ENCODE data around the gene ANKFN1. TPM values are rescaled to one million over a fixed set of nuclear protein-coding genes. Genes with fewer than 3 reads are reported as not detected.

The ANKFN1 gene
- total RNA-seq, 1 experiment from 2014 or later, result not detected

GRCh38 chr17:56351675-56352074 is 198.4 kb downstream of the ANKFN1 start:
- no peaks in the 10 kb centered on the region for H3K27me3 ChIP-seq (ENCODE audit: control insufficient read depth, insufficient read depth, low read length)

GRCh38 chr17:56358651-56359050 is 205.4 kb downstream of the ANKFN1 start:
- H3K4me1 ChIP-seq (ENCODE audit: control insufficient read depth, insufficient read depth, low read length), result no peaks in the 10 kb centered on the region
- POLR2A ChIA-PET, result interaction anchor here (0.7 kb wide), 1 partner anchor 67 kb away, joined by 10 read pairs; no protein-coding TSS in a partner anchor
- H3K9me3 ChIP-seq (ENCODE audit: control insufficient read depth, insufficient read depth, low read depth, low read length), result no peaks in the 10 kb centered on the region
- ATAC-seq (no peak), DNase-seq (ENCODE audit: low read depth, low spot score) (no peak)
- H3K27ac ChIP-seq (ENCODE audit: low read length), result no peak overlapping the region
- H3K36me3 ChIP-seq (ENCODE audit: control insufficient read depth, insufficient read depth, low read length), result no peaks in the 10 kb centered on the region
- in situ Hi-C loops (cut with HindIII; ENCODE audit: low pct_unique_long_range_greater_than_20kb, low sequenced_read_pairs), result no loop called here
- BruUV-seq (replicated peaks), result no TSS peak
- no peaks in the 10 kb centered on the region for H3K27me3 ChIP-seq (ENCODE audit: control insufficient read depth, insufficient read depth, low read length)
- CTCF ChIA-PET, result no interaction called here
- H3K4me3 ChIP-seq (ENCODE audit: low read depth in 2 of 2, low read length in 2 of 2), result no peak overlapping the region
- intact Hi-C loops (cut with micrococcal nuclease; ENCODE audit: unreplicated experiment), result no loop called here
- TF ChIP-seq TCF7L2 (IDR thresholded peaks at IDR 0.05; ENCODE audit: low read depth, low read length), result no peak
- no peak for TF ChIP-seq REST (IDR thresholded peaks at IDR 0.05; ENCODE audit: insufficient read depth in 1 of 2, low read depth in 2 of 2, low read length in 1 of 2)
- TF ChIP-seq POLR2AphosphoS5 (IDR thresholded peaks at IDR 0.05; ENCODE audit: low read depth, low read length), result no peak
- TF ChIP-seq SIN3A (IDR thresholded peaks at IDR 0.05; ENCODE audit: borderline replicate concordance, insufficient read depth, low read depth, low read length), result no peak
- no peak for TF ChIP-seq CTCF (IDR thresholded peaks at IDR 0.05)

More at GRCh38 chr17:56351675-56352074, 198.4 kb downstream of the ANKFN1 start:
- TF ChIP-seq TCF7L2 (IDR thresholded peaks at IDR 0.05; ENCODE audit: low read depth, low read length), result no peak
- TF ChIP-seq SIN3A (IDR thresholded peaks at IDR 0.05; ENCODE audit: borderline replicate concordance, insufficient read depth, low read depth, low read length), result no peak
- TF ChIP-seq CTCF (IDR thresholded peaks at IDR 0.05), result no peak
- TF ChIP-seq REST (IDR thresholded peaks at IDR 0.05; ENCODE audit: insufficient read depth in 1 of 2, low read depth in 2 of 2, low read length in 1 of 2), result no peak
- no peak for TF ChIP-seq POLR2AphosphoS5 (IDR thresholded peaks at IDR 0.05; ENCODE audit: low read depth, low read length)
- Histone ChIP-seq H3K27ac (ENCODE audit: low read length) (no peak overlapping the region), H3K36me3 (ENCODE audit: control insufficient read depth, insufficient read depth, low read length) (no peaks in the 10 kb centered on the region), H3K4me3 (ENCODE audit: low read depth in 2 of 2, low read length in 2 of 2) (no peak overlapping the region), H3K4me1 (ENCODE audit: control insufficient read depth, insufficient read depth, low read length) (no peaks in the 10 kb centered on the region), H3K9me3 (ENCODE audit: control insufficient read depth, insufficient read depth, low read depth, low read length) (no peaks in the 10 kb centered on the region)
- BruUV-seq (replicated peaks), result no TSS peak
- no peak for ATAC-seq
- ChIA-PET CTCF (no interaction called here), POLR2A (no interaction called here)
- in situ Hi-C loops (cut with HindIII; ENCODE audit: low pct_unique_long_range_greater_than_20kb, low sequenced_read_pairs) (no loop called here), intact Hi-C loops (cut with micrococcal nuclease; ENCODE audit: unreplicated experiment) (no loop called here)
- DNase-seq (ENCODE audit: low read depth, low spot score), result no peak
